LHCN-M2 (cell line): ENCODE measurements around the gene HAPLN1. TPM values are rescaled to one million over a fixed set of nuclear protein-coding genes. Genes with fewer than 3 reads are reported as not detected.
A peak's percentile ranks its signal among the peaks of the same experiment; 100 is the strongest.

Experiments used
- DNase-seq: peaks from one replicate; pipeline ENCODE4 v3.0.0-alpha.2; 2012; ENCODE audit warnings: low read depth
- total RNA-seq: library from RNA; depleted of rRNA; stranded (reverse); fragments of >200 nt; gene quantifications from 2 replicates; pipeline ENCODE4 v1.2.3, GENCODE V29; 2014; rRNA removed

The HAPLN1 gene
- total RNA-seq, 1 experiment from 2014 or later, result not detected

- DNase-seq, result no peak
These were observed 78.7 kb downstream of the HAPLN1 start for GRCh38 chr5:83641946-83642345.

GRCh38 chr5:83639911-83640310, 80.7 kb downstream of the HAPLN1 start:
- no peak for DNase-seq

GRCh38 chr5:83636156-83636555, 84.5 kb downstream of the HAPLN1 start:
- DNase-seq, result no peak

- DNase-seq, result no peak
These were observed 87.4 kb downstream of the HAPLN1 start for GRCh38 chr5:83633285-83633684.

- DNase-seq, result peak; percentile 88
These were observed 87.8 kb downstream of the HAPLN1 start for GRCh38 chr5:83632874-83633273.

- no peak for DNase-seq
These were observed 92.3 kb downstream of the HAPLN1 start for GRCh38 chr5:83628360-83628759.

- no peak for DNase-seq
These were observed 105.8 kb downstream of the HAPLN1 start for GRCh38 chr5:83614841-83615240.

GRCh38 chr5:83608122-83608521, 112.5 kb downstream of the HAPLN1 start:
- peak; percentile 46 for DNase-seq

GRCh38 chr5:83595217-83595616, 125.4 kb downstream of the HAPLN1 start:
- DNase-seq, result no peak

- peak; percentile 22 for DNase-seq
These were observed 129.7 kb downstream of the HAPLN1 start for GRCh38 chr5:83590966-83591365.

GRCh38 chr5:83589786-83590185, 130.9 kb downstream of the HAPLN1 start:
- no peak for DNase-seq

Other genes with a start within 250 kb of the HAPLN1 start
- gene VCAN, start 249.1 kb downstream of the HAPLN1 start, total RNA-seq, result 154 and 160 TPM in 2 replicates